ENCODE measurements around the gene TMBIM4. TPM values are rescaled to one million over a fixed set of nuclear protein-coding genes. Genes with fewer than 3 reads are reported as not detected.

TMBIM4 gene, protein sequence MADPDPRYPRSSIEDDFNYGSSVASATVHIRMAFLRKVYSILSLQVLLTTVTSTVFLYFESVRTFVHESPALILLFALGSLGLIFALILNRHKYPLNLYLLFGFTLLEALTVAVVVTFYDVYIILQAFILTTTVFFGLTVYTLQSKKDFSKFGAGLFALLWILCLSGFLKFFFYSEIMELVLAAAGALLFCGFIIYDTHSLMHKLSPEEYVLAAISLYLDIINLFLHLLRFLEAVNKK
- total RNA-seq (2022; extraction: Qiagen RNA extraction), result 48.1 to 54.9 TPM (median 50.6 TPM) in 5 replicates

GRCh38 chr12:66169221-66170170 is at the start of gene TMBIM4:
TMBIM4 (minus strand) TSS chr12:66169996; CDS start chr12:66169951, 45 bp downstream.

DNA sequence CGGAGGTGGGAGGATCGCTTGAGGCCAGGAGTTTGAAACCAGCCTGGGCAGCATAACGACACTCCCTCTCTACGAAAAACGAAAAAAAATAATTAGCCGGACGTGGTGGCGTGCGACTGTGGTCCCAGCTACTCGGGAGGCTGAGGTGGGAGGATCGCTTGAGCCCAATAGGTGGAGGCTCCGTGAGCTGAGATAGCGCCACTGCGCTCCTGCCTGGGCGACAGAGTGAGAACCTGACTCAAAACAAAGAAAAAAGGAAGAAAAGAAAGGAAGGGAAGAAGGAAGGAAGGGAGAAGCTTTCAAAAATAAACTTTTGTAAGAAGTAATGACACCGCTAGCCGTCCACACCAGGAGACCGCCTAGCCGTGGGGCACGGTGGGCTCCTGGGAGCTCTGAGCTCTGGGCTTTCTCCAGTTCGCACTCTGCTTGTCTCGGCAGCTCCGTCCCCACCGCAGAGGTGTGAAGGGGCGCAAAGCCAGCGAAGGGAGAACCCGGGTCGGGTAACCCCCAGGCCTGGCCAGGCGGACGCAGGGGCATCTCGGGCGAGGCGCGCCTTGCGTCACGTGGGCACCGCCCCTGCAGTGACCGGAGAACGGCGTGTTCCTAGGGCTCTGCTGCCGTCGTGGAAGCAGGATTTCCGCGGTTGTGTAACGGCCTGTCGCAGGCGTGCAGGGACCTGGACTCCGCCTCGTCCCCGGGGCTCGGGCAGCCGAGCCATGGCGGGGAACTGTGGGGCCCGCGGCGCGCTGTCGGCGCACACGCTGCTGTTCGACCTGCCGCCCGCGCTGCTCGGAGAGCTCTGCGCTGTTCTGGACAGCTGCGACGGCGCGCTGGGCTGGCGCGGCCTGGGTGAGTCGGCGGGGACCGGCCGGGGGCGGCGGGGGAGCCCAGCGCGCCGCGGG is 19.0 kb upstream of the TMBIM4 start, which contains the start of gene IRAK3:
Gene IRAK3 (plus strand): TSS at position 631 of the 902 bp plus-strand sequence. CDS start 86 bp downstream, at position 717.

DNA sequence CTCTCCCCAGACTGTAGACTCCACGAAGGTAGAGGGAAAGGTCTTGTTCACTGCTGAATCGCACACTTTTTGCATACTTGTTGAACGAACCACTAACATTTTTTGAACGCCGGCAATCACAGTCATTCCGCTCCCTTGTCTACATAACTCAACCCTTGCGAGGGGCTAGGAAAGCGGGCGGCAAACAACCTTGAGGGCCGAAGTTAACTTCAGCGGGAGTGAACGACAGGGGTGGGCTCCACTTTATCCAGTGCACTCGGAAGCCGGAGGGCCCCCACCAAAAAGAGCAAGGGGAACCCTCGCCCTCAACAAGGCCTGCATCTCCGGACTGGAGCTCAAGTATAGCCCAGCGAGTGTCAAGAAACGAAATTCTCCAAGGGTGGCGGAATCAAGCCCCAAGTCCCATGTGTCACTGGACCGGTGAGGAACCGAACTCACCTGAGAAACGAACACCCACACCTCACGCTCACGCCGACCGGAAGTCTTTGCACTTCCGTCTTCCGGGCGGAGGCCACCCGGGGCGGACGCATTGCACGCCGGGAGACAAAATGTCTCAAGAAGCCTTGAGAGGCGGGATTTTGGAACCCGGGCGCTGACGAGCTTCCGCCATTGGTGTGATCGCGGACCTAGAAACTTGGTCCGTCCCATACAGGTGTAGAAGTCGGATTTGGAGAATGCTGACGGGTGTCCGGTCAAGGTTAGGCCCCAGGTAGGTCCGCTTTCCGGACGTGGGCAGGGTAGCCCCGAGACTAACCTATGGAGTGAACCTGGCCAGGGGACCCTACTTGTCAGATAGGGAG is 39.3 kb downstream of the TMBIM4 start, which contains the start of gene LLPH:
Gene LLPH (minus strand): TSS at position 484 of the 800 bp plus-strand sequence. CDS start 1,644 bp downstream, outside the sequence.

Other genes with a start within 250 kb of the TMBIM4 start
- gene LLPH, start 39.2 kb downstream of the TMBIM4 start, total RNA-seq (2022; extraction: Qiagen RNA extraction), result 50.5 to 61.2 TPM (median 52.9 TPM) in 5 replicates
- gene IRAK3, start 19.2 kb upstream of the TMBIM4 start, total RNA-seq (2022; extraction: Qiagen RNA extraction), result 0.91 to 1.1 TPM (median 0.95 TPM) in 5 replicates
- gene HELB, start 132.5 kb upstream of the TMBIM4 start, total RNA-seq (2022; extraction: Qiagen RNA extraction), result 0.80 to 1.4 TPM (median 1.3 TPM) in 5 replicates

Measured in A549 treated with Mapracorat at 1 μM for 4 hours (cell line).